Osteoblast (primary cell): ENCODE results near the gene TRIP11. TPM values are rescaled to one million over a fixed set of nuclear protein-coding genes. Genes with fewer than 3 reads are reported as not detected.

Experiments used
- DNase-seq: peaks from one replicate; pipeline ENCODE4 v3.0.0; 2011; ENCODE audit warnings: low spot score, mixed read lengths; ENCODE audit not compliant: insufficient read length; ENCODE audit errors: missing footprints
- H2AFZ ChIP-seq: 2 replicates; pipeline ENCODE4 v1.6.0; 2011; ENCODE audit warnings: mild to moderate bottlenecking, low read length
- H3K27ac ChIP-seq: 2 replicates; pipeline ENCODE4 v1.5.1; 2011; ENCODE audit warnings: mild to moderate bottlenecking, low read depth, low read length, moderate library complexity
- H3K27me3 ChIP-seq: 2 replicates; pipeline ENCODE4 v1.6.0; 2012; ENCODE audit warnings: mild to moderate bottlenecking, control low read depth, inconsistent platforms, low read length, moderate library complexity; ENCODE audit not compliant: insufficient read depth
- H3K36me3 ChIP-seq: 2 replicates; pipeline ENCODE4 v1.5.1; 2011; ENCODE audit warnings: mild to moderate bottlenecking, low read length, control low read depth, moderate library complexity; ENCODE audit not compliant: insufficient read depth
- H3K4me1 ChIP-seq: 2 replicates; pipeline ENCODE4 v1.5.1; 2011; ENCODE audit warnings: mild to moderate bottlenecking, low read length, control low read depth, moderate library complexity; ENCODE audit not compliant: insufficient read depth
- H3K4me2 ChIP-seq: 2 replicates; pipeline ENCODE4 v1.6.0; 2011; ENCODE audit warnings: mild to moderate bottlenecking, low read length; ENCODE audit not compliant: insufficient read depth
- H3K4me3 ChIP-seq: fragments of 200-600 bp; sonication (generic); 3 replicates; pipeline ENCODE4 v1.5.1; 2012; ENCODE audit warnings: mild to moderate bottlenecking, low read length, inconsistent platforms; ENCODE audit not compliant: insufficient read depth
- H3K79me2 ChIP-seq: 2 replicates; pipeline ENCODE4 v1.6.0; 2012; ENCODE audit warnings: mild to moderate bottlenecking, low read length, control low read depth, inconsistent platforms; ENCODE audit not compliant: insufficient read depth
- H3K9me3 ChIP-seq: 2 replicates; pipeline ENCODE4 v1.5.1; 2011; ENCODE audit warnings: low read depth, low read length, control low read depth
- H4K20me1 ChIP-seq: 2 replicates; pipeline ENCODE4 v1.6.0; 2012; ENCODE audit warnings: mild to moderate bottlenecking, low read length, control low read depth; ENCODE audit not compliant: insufficient read depth
- CTCF ChIP-seq: IDR thresholded peaks from 2 replicates; pipeline ENCODE4 v1.5.1; 2011; ENCODE audit warnings: mild to moderate bottlenecking, low read depth, low read length, moderate library complexity; ENCODE audit errors: extremely low read depth
- total RNA-seq: library from RNA; depleted of rRNA; stranded (reverse); fragments of >200 nt; gene quantifications from 2 replicates; pipeline ENCODE4 v1.2.3, GENCODE V29; 2012

Gene TRIP11
- total RNA-seq, 1 donor, result 38.0 TPM

- Histone ChIP-seq H2AFZ (no peak overlapping the region), H3K4me2 (no peak overlapping the region), H3K27ac (no peak overlapping the region), H4K20me1 (no peaks in the 10 kb centered on the region), H3K27me3 (no peaks in the 10 kb centered on the region), H3K4me3 (no peak overlapping the region), H3K9me3 (no peaks in the 10 kb centered on the region), H3K4me1 (no peaks in the 10 kb centered on the region), H3K36me3 (peaks cover 10% of the 10 kb centered on the region), H3K79me2 (no peaks in the 10 kb centered on the region)
- no peak for TF ChIP-seq CTCF
- no peak for DNase-seq
Observed at GRCh38 chr14:91964011-91964410, 75.8 kb downstream of the TRIP11 start.

- no peak overlapping the region for H3K4me2 ChIP-seq
- no peaks in the 10 kb centered on the region for H4K20me1 ChIP-seq
- no peak overlapping the region for H3K4me3 ChIP-seq
- H2AFZ ChIP-seq, result no peak overlapping the region
- H3K9me3 ChIP-seq, result no peaks in the 10 kb centered on the region
- H3K36me3 ChIP-seq, result peaks cover 5% of the 10 kb centered on the region
- TF ChIP-seq CTCF, result no peak
- H3K4me1 ChIP-seq, result no peaks in the 10 kb centered on the region
- no peak for DNase-seq
- no peaks in the 10 kb centered on the region for H3K27me3 ChIP-seq
- H3K27ac ChIP-seq, result no peak overlapping the region
- H3K79me2 ChIP-seq, result no peaks in the 10 kb centered on the region
Observed at GRCh38 chr14:91963465-91963864, 76.4 kb downstream of the TRIP11 start.

GRCh38 chr14:91961297-91962220 lies 78.3 kb downstream of the TRIP11 start:
- H3K4me1 ChIP-seq, result no peaks in the 10 kb centered on the region
- H3K4me3 ChIP-seq, result no peak overlapping the region
- no peaks in the 10 kb centered on the region for H4K20me1 ChIP-seq
- H2AFZ ChIP-seq, result no peak overlapping the region
- no peaks in the 10 kb centered on the region for H3K36me3 ChIP-seq
- no peaks in the 10 kb centered on the region for H3K9me3 ChIP-seq
- no peak for DNase-seq
- no peak overlapping the region for H3K27ac ChIP-seq
- H3K4me2 ChIP-seq, result no peak overlapping the region
- no peaks in the 10 kb centered on the region for H3K79me2 ChIP-seq
- no peak for TF ChIP-seq CTCF
- H3K27me3 ChIP-seq, result no peaks in the 10 kb centered on the region

- H4K20me1 ChIP-seq, result no peaks in the 10 kb centered on the region
- H3K4me1 ChIP-seq, result peaks cover 2% of the 10 kb centered on the region
- H3K79me2 ChIP-seq, result no peaks in the 10 kb centered on the region
- H3K27ac ChIP-seq, result no peak overlapping the region
- no peaks in the 10 kb centered on the region for H3K27me3 ChIP-seq
- H2AFZ ChIP-seq, result no peak overlapping the region
- H3K36me3 ChIP-seq, result no peaks in the 10 kb centered on the region
- peaks cover 3% of the 10 kb centered on the region for H3K9me3 ChIP-seq
- no peak for DNase-seq
- H3K4me2 ChIP-seq, result no peak overlapping the region
- H3K4me3 ChIP-seq, result no peak overlapping the region
- no peak for TF ChIP-seq CTCF
Observed at GRCh38 chr14:91957876-91958313, 82.0 kb downstream of the TRIP11 start.
